ENCODE measurements around the gene ANXA6.

ANXA6 gene

DNA sequence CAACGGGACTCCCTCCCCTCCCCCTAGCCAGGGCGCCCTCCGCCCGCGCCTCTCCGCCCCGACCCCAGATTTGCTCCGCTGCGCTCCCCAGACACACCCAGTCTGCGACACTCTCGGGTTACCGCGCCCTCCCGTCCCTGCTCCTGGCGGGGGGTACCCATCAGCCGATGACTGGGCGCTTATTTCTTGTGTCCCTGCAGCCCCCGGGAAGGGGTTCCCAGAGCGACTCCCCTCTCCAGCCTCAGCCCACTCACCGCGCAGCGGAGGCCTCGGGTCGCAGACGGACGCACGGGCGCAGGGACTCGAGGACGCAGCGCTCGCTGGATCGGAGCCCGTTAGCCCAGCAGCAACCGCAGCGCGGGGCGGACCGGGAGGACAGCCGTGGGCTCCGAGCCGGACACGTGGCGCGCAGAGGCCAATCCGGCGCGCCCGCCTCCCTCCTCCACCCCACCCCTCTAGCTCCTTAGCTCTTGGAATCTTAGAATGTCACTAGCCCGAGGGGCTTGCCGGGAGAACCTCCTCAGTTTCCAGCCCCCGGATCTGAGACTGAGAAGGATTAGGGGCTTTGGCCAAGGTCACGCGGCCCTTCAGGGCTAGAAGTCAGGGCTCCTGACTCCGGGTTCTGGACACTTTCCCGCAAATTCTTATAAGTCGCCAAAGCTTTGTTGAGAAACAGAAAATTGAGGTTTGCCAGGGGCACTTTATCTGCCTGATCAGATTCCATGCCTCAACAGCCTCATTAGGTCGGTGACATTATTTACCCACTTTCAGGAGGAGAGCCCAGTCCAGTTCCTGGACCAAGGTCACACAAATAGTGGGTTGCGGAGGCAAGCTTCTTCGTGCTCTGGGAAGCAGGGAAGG lies at the start of gene ANXA6:
TSS of gene ANXA6 (minus strand) at position 354 of the 861 bp plus-strand sequence. CDS start 9,878 bp downstream, outside the sequence.
- DNase-seq (ENCODE audit: low read depth) = peak; percentile 81
- TF ChIP-seq, protein P1, sequence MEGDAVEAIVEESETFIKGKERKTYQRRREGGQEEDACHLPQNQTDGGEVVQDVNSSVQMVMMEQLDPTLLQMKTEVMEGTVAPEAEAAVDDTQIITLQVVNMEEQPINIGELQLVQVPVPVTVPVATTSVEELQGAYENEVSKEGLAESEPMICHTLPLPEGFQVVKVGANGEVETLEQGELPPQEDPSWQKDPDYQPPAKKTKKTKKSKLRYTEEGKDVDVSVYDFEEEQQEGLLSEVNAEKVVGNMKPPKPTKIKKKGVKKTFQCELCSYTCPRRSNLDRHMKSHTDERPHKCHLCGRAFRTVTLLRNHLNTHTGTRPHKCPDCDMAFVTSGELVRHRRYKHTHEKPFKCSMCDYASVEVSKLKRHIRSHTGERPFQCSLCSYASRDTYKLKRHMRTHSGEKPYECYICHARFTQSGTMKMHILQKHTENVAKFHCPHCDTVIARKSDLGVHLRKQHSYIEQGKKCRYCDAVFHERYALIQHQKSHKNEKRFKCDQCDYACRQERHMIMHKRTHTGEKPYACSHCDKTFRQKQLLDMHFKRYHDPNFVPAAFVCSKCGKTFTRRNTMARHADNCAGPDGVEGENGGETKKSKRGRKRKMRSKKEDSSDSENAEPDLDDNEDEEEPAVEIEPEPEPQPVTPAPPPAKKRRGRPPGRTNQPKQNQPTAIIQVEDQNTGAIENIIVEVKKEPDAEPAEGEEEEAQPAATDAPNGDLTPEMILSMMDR (IDR thresholded peaks at IDR 0.05; ENCODE audit: insufficient read depth, low read depth, low read length, missing control alignments) = no peak
- peak within 1 kb of the TSS; percentile 94 for H3K4me3 ChIP-seq (ENCODE audit: low read depth, low read length)

DNA sequence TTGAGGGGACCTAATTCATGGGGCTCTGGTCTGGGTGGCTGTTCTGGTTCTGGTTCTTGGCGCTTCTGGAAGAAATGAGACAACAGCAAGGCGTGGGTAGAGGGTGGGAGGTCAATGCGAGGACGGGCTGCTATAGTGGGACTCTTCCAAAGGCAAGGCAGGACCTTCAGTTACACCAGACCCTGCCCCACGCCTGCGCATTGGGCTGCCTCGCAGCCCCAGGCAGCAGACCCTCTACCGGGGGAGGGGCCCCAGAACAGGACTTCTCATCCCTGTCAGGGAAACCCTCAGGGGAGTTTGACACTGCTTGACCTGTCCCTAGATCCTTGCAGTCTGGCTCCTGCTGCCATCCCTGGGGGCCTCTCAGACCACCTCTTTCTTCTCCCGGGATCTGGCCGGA lies 47.8 kb upstream of the ANXA6 start:
- DNase-seq (ENCODE audit: low read depth) = no peak
- no peak overlapping the region for H3K4me3 ChIP-seq (ENCODE audit: low read depth, low read length)
- TF ChIP-seq, protein P1 (IDR thresholded peaks at IDR 0.05; ENCODE audit: insufficient read depth, low read depth, low read length, missing control alignments) = no peak

GRCh38 chr5:151204051-151204450 lies 46.5 kb upstream of the ANXA6 start:
- TF ChIP-seq, protein P1 (IDR thresholded peaks at IDR 0.05; ENCODE audit: insufficient read depth, low read depth, low read length, missing control alignments) = no peak
- no peak for DNase-seq (ENCODE audit: low read depth)
- H3K4me3 ChIP-seq (ENCODE audit: low read depth, low read length) = no peak overlapping the region

DNA sequence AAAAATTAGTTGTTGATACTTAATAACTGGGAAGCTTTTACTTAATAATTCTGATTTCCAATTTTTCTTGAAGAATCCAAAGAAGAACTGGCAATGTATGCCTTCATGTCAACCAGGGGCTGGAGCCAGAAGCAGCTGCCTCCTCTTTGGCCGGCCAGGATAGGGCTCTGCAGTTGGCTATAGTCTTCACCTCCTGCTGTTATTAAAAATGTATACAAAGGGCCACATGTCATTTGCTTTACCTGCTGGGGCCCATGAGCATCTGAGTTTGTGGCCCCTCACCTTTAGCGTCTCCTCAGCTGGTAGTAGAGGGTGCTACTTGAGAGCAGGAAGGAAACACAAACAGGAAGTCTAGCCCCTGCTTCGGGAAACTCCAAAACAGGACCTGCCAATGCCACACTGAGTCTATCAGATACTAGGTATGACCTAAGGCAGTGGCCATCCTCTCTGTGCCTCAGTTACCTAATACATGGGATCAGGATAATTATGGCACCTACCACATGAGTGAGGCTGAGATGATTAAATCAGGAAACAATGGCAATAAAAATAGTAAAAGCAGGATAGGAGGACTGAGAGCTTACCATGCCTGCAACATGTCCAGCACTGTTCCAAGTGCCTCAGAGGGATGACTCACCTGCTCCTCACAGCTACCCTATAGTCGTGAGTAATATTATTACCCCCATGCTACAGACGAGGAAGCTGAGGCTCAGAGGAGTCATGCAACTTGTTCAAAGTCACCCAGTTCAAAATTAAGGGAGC lies 45.0 kb upstream of the ANXA6 start:
- no peak overlapping the region for H3K4me3 ChIP-seq (ENCODE audit: low read depth, low read length)
- TF ChIP-seq, protein P1 (IDR thresholded peaks at IDR 0.05; ENCODE audit: insufficient read depth, low read depth, low read length, missing control alignments) = no peak
- DNase-seq (ENCODE audit: low read depth) = peak; percentile 35

- H3K4me3 ChIP-seq (ENCODE audit: low read depth, low read length) = no peak overlapping the region
- no peak for DNase-seq (ENCODE audit: low read depth)
- TF ChIP-seq, protein P1 (IDR thresholded peaks at IDR 0.05; ENCODE audit: insufficient read depth, low read depth, low read length, missing control alignments) = no peak
These were observed 43.5 kb upstream of the ANXA6 start for GRCh38 chr5:151200913-151201595.

DNA sequence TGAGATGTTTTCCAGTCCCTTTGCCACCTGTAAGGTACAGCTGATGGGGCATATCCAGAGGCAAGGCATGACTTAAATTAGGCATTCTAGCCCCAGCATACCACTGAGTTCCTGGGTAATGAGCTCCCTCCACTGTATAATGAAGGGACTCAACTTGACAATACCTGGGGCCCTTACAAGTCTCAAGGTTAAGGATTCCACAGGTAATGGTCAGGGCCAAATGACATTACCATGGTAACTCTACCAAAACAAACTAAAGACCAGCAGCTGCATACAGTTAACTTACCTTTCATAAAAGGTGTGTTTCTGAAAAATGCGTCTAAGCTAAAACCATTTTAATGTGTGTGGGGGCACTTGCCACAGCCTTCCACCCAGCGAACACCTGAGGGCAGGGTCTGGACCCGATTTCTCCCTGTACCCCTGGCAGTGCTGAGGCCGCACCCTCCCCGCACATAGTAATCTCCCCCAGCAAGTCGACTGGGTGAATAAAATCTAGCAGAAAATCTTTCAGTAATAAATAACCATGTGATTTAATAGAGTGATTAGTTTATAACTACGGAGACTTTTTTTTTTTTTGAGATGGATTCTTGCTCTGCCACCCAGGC lies 42.1 kb upstream of the ANXA6 start:
- no peak overlapping the region for H3K4me3 ChIP-seq (ENCODE audit: low read depth, low read length)
- no peak for DNase-seq (ENCODE audit: low read depth)
- TF ChIP-seq, protein P1 (IDR thresholded peaks at IDR 0.05; ENCODE audit: insufficient read depth, low read depth, low read length, missing control alignments) = no peak

Measured in GM12865 (cell line).